NCI-H1092 treated with DMSO at 0.1 percent for 48 hours (cell line): ENCODE results near the gene PLCH1.

Experiments used
- DNase-seq: peaks from one replicate; lab custom pipeline; 2025; lab: John Stamatoyannopoulos, UW

PLCH1 gene, protein sequence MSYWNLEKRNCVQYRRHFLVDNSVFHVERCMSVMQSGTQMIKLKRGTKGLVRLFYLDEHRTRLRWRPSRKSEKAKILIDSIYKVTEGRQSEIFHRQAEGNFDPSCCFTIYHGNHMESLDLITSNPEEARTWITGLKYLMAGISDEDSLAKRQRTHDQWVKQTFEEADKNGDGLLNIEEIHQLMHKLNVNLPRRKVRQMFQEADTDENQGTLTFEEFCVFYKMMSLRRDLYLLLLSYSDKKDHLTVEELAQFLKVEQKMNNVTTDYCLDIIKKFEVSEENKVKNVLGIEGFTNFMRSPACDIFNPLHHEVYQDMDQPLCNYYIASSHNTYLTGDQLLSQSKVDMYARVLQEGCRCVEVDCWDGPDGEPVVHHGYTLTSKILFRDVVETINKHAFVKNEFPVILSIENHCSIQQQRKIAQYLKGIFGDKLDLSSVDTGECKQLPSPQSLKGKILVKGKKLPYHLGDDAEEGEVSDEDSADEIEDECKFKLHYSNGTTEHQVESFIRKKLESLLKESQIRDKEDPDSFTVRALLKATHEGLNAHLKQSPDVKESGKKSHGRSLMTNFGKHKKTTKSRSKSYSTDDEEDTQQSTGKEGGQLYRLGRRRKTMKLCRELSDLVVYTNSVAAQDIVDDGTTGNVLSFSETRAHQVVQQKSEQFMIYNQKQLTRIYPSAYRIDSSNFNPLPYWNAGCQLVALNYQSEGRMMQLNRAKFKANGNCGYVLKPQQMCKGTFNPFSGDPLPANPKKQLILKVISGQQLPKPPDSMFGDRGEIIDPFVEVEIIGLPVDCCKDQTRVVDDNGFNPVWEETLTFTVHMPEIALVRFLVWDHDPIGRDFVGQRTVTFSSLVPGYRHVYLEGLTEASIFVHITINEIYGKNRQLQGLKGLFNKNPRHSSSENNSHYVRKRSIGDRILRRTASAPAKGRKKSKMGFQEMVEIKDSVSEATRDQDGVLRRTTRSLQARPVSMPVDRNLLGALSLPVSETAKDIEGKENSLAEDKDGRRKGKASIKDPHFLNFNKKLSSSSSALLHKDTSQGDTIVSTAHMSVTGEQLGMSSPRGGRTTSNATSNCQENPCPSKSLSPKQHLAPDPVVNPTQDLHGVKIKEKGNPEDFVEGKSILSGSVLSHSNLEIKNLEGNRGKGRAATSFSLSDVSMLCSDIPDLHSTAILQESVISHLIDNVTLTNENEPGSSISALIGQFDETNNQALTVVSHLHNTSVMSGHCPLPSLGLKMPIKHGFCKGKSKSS (N-terminal part only)

DNA sequence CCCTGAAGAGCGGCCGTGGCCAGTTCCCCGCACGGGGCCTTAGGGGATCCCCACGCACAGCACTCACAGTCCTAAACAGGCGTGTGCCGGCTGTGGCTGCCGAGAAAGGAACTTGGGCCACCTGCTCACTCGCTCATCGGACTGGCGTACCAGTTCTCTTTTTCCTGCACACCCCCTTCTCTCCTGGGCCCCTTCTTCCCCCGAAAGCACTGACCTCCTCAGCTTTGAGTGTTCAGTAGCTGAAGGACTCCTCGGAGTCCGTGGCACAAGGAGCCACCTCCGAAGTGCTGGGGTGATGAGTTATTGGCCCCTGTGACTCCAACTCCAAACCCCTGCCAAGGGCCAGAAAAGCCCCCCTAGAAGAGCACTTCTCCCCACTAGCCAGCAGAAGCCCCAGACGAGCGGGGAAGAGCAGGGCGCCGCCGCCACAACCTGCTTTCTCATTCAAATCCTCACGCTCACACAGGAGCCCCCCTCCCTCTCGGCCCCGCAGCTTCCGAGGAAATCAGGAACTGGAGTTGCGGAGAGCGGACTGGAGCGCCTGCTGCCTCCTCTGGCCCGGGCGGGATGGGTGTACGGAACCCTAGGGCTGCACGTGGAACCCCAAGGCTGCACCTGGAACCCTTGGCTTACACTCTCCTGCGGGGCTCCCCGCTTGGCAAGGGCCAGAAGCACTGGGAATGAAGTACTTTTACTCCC, at the start of gene PLCH1:
TSS of gene PLCH1 (minus strand) at position 446 of the 699 bp plus-strand sequence. CDS start 40,847 bp downstream, outside the sequence.
- DNase-seq: peak; percentile 55

DNA sequence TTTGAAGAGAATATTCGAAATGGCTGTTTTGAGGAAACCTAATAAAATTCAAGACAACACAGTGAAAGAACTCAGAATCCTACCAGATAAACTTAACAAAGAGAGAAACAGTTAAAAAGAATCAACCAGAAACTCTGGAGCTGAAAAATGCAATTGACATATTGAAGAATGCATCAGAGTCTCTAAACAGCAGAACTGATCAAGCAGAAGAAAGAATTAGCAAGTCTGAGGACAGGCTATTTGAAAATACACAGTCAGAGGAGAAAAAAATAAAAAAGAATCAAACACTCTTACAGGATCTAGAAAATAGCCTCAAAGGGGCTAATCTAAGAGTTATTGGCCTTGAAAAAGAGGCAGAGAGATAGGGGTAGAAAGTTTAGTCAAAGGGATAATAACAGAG, 47.7 kb upstream of the PLCH1 start:
- no peak for DNase-seq

DNA sequence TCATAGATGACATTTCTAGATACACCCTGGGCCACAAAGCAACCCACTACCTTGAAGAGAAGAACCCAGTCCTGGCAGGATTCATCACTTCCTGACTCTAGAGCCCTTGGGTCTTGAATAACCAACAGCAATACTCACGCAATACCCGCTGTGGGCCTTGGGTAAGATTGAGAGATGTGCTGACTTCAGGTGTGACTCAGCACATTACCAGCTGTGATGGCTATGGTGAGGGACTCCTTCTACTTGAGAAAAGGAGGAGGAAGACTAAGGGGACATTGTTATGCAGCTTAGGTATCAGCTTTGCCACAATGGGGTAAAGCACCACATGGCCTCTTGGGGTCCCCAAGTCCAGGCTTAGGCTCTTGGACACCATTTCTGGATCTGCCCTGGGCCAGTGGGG, 46.3 kb upstream of the PLCH1 start:
- no peak for DNase-seq

DNA sequence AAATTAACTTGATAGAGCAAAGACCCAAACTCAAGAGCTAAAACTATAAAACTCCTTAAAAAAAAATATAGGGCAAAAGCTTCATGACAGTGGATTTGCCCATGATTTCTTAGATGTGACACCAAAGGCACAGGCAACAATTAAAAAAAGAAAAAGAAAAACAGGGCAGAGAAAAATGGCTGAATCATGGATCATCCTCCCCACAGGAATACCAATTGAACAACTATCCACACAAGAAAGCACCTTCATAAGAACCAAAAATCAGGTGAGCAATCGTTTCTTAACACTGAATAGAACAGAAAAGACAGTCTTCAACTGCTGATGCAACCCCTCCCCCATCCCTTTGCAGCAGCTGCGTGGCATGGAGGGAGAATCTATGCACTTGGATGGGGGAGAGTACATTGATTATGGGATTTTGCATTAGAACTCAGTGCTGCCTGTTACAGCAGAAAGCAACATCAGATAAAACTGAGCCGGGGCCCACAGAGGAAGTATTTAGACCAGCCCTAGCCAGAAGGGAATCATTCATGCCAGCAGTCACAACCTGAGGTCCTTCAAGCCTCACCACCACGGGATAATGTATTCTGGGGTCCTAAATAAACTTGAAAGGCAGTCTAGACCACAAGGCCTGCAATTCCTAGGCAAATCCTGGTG, 45.5 kb upstream of the PLCH1 start:
- no peak for DNase-seq

DNA sequence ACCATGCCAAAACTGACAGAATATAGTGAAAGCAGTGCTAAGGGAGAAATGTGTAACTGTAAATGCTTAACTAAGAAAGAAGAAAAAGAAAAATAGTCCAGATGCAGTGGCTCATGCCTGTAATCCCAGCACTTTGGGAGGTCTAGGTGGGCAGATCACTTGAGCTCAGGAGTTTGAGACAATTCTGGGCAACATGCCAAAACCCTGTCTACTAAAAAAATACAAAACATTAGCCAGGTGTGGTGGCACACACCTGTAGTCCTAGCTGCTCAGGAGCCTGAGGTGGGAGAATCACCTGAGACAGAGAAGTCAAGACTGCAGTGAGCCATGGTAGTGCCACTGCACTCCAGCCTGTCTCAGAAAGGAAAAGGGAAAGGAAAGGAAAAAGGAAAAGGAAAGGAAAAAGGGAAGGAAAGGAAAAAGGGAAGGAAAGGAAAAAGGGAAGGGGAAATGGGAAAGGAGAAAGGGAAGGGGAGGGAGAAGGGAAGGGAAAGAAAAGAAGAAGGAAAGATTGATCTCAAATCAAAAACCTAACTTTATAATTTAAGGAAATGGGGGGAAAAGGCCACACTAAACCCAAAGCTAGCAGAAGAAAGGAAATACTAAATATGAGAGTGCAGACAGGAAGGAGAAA, 40.9 kb upstream of the PLCH1 start:
- no peak for DNase-seq

DNA sequence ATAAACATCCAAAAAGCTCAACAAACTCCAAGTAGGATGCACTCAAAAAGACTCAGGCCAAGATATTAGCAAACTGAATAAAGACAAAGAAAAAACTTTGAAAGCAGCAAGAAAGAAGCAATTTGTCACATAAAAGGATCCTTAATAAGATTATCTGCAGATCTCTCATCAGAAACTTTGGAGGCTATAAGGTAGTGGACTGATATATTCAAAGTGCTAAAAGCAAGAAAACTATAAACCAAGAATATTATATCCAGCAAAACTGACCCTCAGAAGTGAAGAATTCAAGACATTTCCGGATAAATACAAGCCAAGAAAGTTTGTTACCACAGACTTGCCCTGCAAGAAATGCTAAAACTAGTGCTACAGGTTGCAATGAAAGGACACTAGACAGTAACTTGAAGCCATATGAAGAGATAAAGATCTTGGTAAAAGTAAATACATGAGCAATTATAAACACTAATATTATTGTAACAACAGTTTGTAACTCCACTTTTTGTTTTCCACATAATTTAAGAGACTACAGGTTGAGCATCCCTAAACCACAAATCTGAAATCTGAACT, 37.6 kb upstream of the PLCH1 start:
- DNase-seq: no peak

DNA sequence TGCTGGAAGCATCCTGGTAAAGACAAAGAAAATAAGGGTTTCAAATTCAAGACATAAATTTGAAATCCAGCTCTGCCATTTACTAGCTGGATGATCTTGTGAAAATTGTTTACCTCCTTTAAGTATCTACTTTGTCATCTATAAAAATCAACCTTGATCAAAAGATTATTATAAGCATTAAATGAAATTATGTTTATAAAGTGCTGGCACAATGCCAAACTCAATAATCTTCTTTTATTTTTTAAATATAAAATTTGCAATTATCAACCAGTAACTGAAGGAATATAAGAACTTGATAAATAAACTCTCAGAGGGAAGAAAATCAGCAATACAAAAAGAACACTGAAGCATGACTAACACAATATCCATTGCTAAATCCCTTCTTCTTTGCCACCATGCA, 35.4 kb upstream of the PLCH1 start:
- DNase-seq: no peak

DNA sequence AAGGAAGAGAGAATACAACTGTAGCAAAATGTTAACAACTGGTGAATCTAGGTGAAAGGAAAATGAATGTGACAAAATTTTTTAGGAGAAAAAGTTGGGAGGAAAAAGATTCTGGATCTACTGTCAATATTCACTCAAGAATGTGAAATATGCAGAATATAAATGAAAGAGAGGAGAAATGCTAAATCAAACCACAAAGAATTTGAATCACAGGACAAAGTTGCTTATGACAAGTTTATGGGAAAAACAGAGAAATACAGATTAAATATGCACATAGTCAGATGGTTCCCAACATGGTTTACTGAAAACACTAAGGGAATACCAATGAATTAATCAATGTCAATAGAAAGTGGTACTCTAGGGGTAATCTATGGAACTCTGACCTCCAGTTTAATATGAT, 33.6 kb upstream of the PLCH1 start:
- no peak for DNase-seq

DNA sequence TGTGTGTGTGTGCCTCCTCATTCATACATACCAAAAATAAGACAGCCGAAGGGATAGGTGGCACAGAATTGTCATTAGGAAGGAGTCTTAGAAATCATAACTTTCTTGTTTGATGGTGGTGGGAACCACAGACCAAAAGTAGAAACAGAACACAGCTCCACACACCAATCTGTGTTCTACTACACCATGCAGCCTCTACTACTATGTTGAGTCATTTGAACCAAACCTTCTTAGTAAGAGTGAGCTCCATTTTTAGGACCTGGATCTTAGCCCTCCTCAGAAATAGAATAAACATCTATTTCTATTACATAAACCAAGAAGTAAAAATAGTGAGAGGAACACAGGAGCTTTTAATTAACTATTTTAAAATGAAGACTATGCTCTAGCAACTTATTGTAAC, 27.9 kb upstream of the PLCH1 start:
- DNase-seq: no peak

DNA sequence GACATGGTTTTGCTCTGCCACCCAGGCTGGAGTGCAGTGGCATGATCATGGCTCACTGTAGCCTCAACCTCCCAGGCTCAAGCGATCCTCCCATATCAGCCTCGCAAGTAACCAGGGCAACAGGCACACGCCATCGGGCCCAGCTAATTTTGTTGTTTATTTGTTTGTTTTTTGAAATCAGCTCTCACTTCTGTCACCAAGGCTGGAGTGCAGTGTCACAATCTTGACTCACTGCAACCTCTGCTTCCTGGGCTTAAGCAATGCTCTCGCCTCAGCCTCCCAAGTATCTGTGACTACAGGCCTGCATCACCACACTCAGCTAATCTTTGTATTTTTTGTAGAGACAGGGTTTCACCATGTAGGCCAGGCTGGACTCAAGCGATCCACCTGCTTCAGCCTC, 26.3 kb upstream of the PLCH1 start:
- no peak for DNase-seq

DNA sequence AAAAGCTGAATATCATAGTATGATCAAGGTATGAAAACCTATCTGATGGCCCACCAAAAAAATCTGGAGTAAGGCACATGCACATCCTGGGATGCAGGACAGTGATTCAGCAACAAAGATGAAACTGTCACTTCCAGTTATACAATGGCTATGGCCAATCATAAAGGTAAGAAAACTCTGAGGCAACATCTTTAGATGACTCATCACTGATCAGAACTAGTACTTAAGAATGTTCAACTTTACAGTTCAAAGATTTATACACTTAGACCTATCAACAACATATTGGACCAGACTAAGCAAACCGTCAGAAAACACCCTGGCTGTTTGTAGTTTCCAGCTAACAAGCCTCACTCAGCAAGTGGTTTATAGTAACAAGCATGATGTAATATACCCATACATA, 21.3 kb upstream of the PLCH1 start:
- DNase-seq: no peak

DNA sequence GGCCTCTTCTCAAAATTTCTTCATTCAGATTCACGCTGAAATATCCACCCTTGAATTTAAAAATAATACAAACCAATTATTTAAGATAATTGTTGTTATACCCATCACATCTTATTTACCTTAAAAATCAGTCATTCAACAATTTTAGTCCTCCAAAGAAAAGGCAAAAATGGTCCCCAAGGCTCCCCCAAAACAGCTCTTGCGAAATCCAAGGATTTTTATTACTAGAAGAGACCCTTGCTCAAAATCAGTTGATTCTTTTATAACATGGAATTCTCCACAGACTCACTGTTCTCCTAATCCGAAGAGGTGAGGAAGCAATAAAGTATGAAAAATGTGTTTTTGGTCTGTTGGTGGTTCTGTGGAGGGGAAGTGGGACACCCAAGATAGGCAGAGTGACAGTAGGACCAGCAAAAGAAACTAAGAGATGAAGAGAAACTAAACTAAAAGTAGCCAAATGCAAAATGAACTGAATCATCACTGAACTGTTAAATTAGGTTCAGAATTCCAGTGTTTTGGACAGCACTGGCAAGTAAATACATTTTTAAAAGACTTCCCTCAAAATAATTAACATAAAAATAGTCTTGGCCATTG, 19.1 kb upstream of the PLCH1 start:
- DNase-seq: no peak

DNA sequence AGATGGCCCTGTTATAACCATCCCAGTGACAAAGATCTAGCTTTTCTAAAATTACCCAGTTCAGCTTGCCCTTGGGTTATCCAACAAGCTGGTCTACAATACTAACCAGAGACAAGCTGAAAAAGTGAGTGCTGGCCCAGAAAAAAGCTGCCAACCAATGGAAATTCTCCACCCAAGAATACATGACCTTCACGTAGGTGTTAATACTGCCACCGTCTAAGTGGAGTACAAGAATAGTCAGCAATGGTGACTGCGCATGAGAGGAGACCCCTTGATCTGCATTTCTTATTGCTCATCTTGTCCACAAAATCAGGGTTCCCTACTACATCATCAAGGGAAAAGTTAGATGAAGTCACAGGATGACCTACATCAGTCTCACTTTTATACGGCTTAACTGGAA, 15.8 kb upstream of the PLCH1 start:
- no peak for DNase-seq

DNA sequence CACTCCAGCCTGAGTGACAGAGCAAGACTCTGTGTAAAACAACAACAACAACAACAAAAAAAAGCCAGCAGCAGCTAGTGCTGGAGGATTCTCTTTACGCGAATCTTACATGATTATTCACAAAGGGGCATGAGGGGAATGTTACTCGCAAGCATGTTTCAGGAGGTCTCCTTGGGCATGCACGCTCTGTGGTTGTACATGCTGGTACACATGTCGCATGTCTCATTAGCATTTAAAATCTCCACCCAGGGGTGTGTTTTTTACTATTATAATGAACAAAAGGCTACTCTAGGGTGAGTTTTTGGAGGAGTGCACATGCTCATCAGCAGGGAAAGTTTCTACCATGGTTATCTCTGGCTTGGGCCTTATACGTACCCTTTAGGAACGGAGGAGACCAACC, 12.7 kb upstream of the PLCH1 start:
- no peak for DNase-seq

DNA sequence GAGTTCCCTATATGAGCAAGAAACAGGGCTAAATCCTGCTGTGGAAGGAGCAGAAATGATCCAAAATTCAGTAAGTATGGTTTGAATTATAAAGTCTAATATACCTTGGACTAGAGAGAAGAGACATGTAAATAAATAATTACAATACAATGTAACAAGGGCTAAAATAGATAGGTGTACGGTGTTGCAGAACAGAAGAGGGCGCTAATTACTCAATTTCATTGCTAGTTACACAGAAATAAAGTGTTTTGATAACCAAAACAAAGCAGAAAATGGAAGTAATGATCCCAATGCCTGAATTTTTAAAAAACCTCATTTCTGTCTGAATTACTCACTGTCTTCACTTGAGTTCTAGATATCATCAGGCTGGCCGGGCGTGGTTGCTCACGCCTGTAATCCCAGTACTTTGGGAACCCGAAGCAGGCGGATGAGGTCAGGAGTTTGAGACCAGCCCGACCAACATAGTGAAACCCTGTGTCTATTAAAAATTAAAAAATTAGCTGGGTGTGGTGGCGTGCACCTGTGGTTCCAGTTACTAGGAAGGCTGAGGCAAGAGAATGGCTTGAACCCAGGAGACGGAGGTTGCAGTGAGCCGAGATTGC, 8.3 kb upstream of the PLCH1 start:
- peak; percentile 42 for DNase-seq

DNA sequence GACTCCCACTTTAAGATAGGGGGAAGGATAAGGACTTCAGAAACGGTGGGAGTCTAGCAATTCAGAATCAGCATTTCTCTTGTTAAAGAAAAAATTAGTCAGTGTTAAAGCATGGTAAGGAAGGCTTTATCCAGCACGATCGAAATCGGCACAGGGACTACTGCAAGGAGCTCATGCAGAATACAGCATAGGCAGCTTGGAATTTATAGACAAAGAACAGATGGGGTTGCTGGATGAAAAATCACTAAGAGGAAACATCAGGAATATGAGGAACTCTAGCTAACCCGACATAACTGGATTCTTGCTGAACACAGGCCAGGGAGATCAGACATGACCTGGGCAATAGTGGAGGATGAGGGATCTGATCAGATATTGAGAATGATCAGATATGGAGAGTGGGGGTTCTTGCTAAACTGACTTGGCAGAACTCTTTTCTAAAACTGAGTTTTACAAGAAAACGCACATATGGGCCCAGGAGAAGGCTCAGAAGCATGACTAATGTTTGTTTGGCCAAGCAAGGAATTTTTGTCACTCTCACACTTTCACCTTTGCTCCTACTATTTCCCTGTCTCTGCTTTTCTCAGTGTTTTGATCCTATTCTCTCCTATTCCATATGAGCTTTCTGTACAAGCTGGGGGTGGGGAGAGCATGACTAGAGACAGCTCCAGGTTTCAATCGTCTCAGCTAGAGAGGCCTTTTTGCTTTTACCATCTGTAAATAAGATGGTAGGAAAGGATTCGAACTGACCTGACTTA, 3.9 kb upstream of the PLCH1 start:
- no peak for DNase-seq

DNA sequence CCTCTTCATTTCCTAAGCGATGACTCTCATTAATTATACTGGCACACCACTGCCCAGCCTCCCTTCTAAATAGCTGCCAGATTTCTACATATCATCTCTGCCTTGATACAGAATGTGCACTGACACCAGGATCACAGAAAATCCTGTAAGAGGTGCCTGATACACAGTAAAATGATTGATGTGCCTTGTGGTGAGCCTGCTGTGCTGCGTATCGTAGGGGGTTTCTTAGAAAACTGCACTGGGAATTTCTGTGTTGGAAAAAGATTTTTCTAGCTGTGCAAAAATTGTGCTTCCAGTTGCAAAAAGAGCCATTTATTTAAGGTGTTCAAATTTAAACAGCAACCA, 3.0 kb upstream of the PLCH1 start:
- DNase-seq: no peak

DNA sequence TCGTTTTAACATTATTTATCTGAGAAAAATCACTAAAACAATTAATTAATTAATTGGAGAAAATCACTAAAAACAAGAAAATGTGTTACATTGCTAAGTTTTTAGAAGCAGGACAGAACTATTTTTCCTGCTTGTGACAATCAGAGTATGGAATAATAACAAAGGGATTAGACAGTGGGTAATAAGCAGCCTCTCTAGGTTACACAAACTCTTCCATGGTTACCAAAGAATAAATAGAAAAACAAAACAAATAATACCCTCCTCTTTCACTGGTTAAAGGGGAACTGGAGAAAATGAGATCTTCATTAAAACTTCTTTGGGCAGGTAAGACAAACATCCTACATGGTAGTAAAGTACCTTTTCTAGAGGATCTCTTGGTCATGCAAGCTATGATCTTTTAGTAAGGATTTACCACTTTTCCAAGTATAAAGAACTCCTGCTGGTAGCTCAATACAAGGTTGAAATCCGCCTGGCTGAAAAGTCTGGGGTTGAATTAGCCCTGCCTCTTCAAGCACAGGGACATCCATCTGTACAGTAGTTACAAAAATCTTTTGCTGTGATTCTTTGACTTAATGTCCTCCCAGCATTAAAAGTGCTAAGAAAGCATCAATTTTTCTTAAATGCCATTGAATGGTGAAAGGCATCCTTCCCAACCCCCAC, 2.5 kb upstream of the PLCH1 start:
- DNase-seq: no peak

DNA sequence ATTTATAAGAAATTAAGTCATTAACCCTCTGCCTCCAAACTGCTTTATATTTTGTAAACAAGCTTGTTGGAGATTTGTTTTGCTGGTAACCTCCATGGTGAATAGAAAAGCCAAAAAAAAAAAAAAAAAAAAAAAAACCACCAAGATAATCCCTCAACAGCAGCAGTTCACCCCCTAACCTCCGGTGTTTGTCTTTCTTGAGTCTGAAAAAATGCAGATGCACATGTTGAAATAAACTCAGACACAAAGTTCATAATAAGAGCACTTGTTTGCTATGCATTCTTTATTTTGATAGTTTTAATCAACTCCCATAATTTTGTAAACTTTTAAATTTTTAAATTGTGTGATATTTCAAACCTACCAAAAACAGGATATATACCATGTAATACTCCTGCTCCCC, 1.8 kb upstream of the PLCH1 start:
- no peak for DNase-seq
